ENCODE data around the gene SLC22A1. TPM values are rescaled to one million over a fixed set of nuclear protein-coding genes. Genes with fewer than 3 reads are reported as not detected.

The SLC22A1 gene
- total and polyA plus RNA-seq, 10 of the 15 experiments (the other 5 are each of a cell fraction or from before 2014, with no cell fraction given) = 0.09 to 0.28 (median 0.15) TPM; not detected in 3

- Histone ChIP-seq H3K4me3 (no peak overlapping the region), H3K9ac (ENCODE audit: control insufficient read depth, insufficient read depth, low read length) (no peak overlapping the region), H3K36me3 (ENCODE audit: control insufficient read depth in 2 of 2, insufficient read depth in 2 of 2, low read length in 1 of 2) (no peaks in the 10 kb centered on the region), H2AFZ (ENCODE audit: control insufficient read depth, low read depth, low read length) (no peak overlapping the region), H4K20me1 (ENCODE audit: control insufficient read depth, insufficient read depth) (no peaks in the 10 kb centered on the region), H3K4me1 (ENCODE audit: control insufficient read depth, insufficient read depth, low read length) (no peaks in the 10 kb centered on the region), H3K79me2 (ENCODE audit: control insufficient read depth, insufficient read depth, low read length) (no peaks in the 10 kb centered on the region), H3K27ac (ENCODE audit: control insufficient read depth, insufficient read depth) (no peak overlapping the region), H3K4me2 (ENCODE audit: control insufficient read depth, insufficient read depth) (no peak overlapping the region), H3K27me3 (replicated peaks in 1 of 2; ENCODE audit: control insufficient read depth in 2 of 2, insufficient read depth in 2 of 2, low read length in 1 of 2) (no peaks in the 10 kb centered on the region; a peak in 1 of 4 replicates), H3K9me3 (replicated peaks; ENCODE audit: control insufficient read depth, insufficient read depth, low read length) (no peaks in the 10 kb centered on the region)
- intact Hi-C loops (cut with micrococcal nuclease; ENCODE audit: unreplicated experiment) = no loop called here
- no peak for ATAC-seq
- BruUV-seq (replicated peaks) = no TSS peak
- CTCF ChIA-PET = interaction anchor here (1.0 kb wide), 1 partner anchor 304 kb away, joined by 3 read pairs; no protein-coding TSS in a partner anchor
- no peak for DNase-seq (ENCODE audit: low read depth, low spot score)
- FAIRE-seq = no peak
- RAD21 ChIA-PET (ENCODE audit: unreplicated experiment) = no interaction called here
- 55% methylated on average over 7 of the region's 7 CpGs for WGBS (ENCODE audit: insufficient coverage, insufficient replicate concordance, low lambda C conversion rate, missing lambda C conversion rate)
- POLR2A ChIA-PET = interaction anchor here (0.5 kb wide), 1 partner anchor 9 kb away, joined by 5 read pairs; no protein-coding TSS in a partner anchor
- TF ChIP-seq, protein P1, sequence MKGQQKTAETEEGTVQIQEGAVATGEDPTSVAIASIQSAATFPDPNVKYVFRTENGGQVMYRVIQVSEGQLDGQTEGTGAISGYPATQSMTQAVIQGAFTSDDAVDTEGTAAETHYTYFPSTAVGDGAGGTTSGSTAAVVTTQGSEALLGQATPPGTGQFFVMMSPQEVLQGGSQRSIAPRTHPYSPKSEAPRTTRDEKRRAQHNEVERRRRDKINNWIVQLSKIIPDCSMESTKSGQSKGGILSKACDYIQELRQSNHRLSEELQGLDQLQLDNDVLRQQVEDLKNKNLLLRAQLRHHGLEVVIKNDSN (IDR thresholded peaks at IDR 0.05; ENCODE audit: borderline replicate concordance, extremely low read length, insufficient read depth, low read depth, low read length) = no peak
- no peak for TF ChIP-seq ATF7 (IDR thresholded peaks at IDR 0.05; ENCODE audit: low read depth)
- TF ChIP-seq, protein P2, sequence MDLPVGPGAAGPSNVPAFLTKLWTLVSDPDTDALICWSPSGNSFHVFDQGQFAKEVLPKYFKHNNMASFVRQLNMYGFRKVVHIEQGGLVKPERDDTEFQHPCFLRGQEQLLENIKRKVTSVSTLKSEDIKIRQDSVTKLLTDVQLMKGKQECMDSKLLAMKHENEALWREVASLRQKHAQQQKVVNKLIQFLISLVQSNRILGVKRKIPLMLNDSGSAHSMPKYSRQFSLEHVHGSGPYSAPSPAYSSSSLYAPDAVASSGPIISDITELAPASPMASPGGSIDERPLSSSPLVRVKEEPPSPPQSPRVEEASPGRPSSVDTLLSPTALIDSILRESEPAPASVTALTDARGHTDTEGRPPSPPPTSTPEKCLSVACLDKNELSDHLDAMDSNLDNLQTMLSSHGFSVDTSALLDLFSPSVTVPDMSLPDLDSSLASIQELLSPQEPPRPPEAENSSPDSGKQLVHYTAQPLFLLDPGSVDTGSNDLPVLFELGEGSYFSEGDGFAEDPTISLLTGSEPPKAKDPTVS (IDR thresholded peaks at IDR 0.05; ENCODE audit: low read depth, low read length) = no peak
- TF ChIP-seq NFIC (IDR thresholded peaks at IDR 0.05; ENCODE audit: low read depth, low read length) = no peak
- no peak for TF ChIP-seq SP1 (IDR thresholded peaks at IDR 0.05; ENCODE audit: low read depth, low read length)
- no peak for TF ChIP-seq EZH2 (IDR thresholded peaks at IDR 0.05; ENCODE audit: borderline replicate concordance, control insufficient read depth, low read depth, low read length)
- no peak for TF ChIP-seq EP300 (IDR thresholded peaks at IDR 0.05; ENCODE audit: borderline replicate concordance in 1 of 2, control insufficient read depth in 1 of 2, low read depth in 2 of 2, low read length in 2 of 2)
- no peak for TF ChIP-seq ZNF207 (IDR thresholded peaks at IDR 0.05; ENCODE audit: borderline replicate concordance)
- TF ChIP-seq ZSCAN29 (IDR thresholded peaks at IDR 0.05) = no peak
- TF ChIP-seq SUPT20H (IDR thresholded peaks at IDR 0.05; ENCODE audit: borderline replicate concordance, control insufficient read depth, low read depth, low read length) = no peak
- no peak for TF ChIP-seq SIX5 (IDR thresholded peaks at IDR 0.05; ENCODE audit: low read depth, low read length, severe bottlenecking)
- no peak for TF ChIP-seq ZBED1 (IDR thresholded peaks at IDR 0.05; ENCODE audit: borderline replicate concordance)
- TF ChIP-seq ZNF217 (IDR thresholded peaks at IDR 0.05) = no peak
- no peak for TF ChIP-seq MEF2A (IDR thresholded peaks at IDR 0.05; ENCODE audit: insufficient read depth, low read depth, low read length)
- TF ChIP-seq CHD4 (IDR thresholded peaks at IDR 0.05) = no peak
- no peak for TF ChIP-seq MTA3 (IDR thresholded peaks at IDR 0.05; ENCODE audit: borderline replicate concordance, low read length)
- TF ChIP-seq SMAD1 (IDR thresholded peaks at IDR 0.05; ENCODE audit: low read depth, partially characterized antibody) = no peak
- no peak for TF ChIP-seq LARP7 (IDR thresholded peaks at IDR 0.05)
- no peak for TF ChIP-seq HDAC2 (IDR thresholded peaks at IDR 0.05)
- TF ChIP-seq NR2F1 (conservative IDR thresholded peaks at IDR 0.05) = no peak
- in situ Hi-C loops (cut with MboI) = no loop called here
- SMC1A ChIA-PET (ENCODE audit: uncharacterized antibody, unreplicated experiment) = no interaction called here
These were observed 46.2 kb downstream of the SLC22A1 start for GRCh38 chr6:160167604-160168399.

Data from GM12878 (cell line).